AG04450 (cell line): ENCODE results near the gene HADHB. TPM values are rescaled to one million over a fixed set of nuclear protein-coding genes. Genes with fewer than 3 reads are reported as not detected.

Experiments used
- CTCF ChIA-PET: fragments of 300-600, 350-600 bp; formaldehyde crosslinking; extraction: SDS; loops from one replicate; lab custom pipeline; 2022; ENCODE audit warnings: antibody characterized with exemption, inconsistent platforms; lab: Charles Lee
- POLR2A ChIA-PET: fragments of 350-600 bp; formaldehyde crosslinking; extraction: SDS; loops from one replicate; lab custom pipeline; 2021; ENCODE audit warnings: antibody characterized with exemption, inconsistent platforms; lab: Yijun Ruan, JAX
- DNase-seq: peaks from one replicate; pipeline ENCODE4 v3.0.0-alpha.2; 2011; ENCODE audit warnings: low read depth, low spot score
- H3K27ac ChIP-seq: one replicate; pipeline ENCODE4 v1.5.1; 2012; ENCODE audit warnings: low read depth, low read length, control low read depth
- H3K27me3 ChIP-seq: one replicate; pipeline ENCODE4 v1.6.0; 2012; ENCODE audit warnings: low read length; ENCODE audit not compliant: control insufficient read depth, insufficient read depth
- H3K4me3 ChIP-seq: 2 replicates; pipeline ENCODE4 v1.5.1; 2011; ENCODE audit warnings: mild to moderate bottlenecking, low read depth, low read length, control low read depth
- H3K9me3 ChIP-seq: 2 replicates; pipeline ENCODE4 v1.5.1; 2012; ENCODE audit warnings: low read length; ENCODE audit not compliant: control insufficient read depth, insufficient read depth
- polyA plus RNA-seq: library from polyadenylated mRNA; depleted of rRNA; stranded (reverse); fragments of >200 nt; gene quantifications from 2 replicates; pipeline ENCODE4 v1.2.3, GENCODE V29; 2011
- TF ChIP-seq, protein P1 (sequence below): IDR thresholded peaks from 2 replicates; pipeline ENCODE4 v1.5.1; 2011; ENCODE audit warnings: low read depth, low read length, control low read depth, inconsistent platforms

HADHB gene
- polyA plus RNA-seq, 1 experiment = 162 TPM

DNA sequence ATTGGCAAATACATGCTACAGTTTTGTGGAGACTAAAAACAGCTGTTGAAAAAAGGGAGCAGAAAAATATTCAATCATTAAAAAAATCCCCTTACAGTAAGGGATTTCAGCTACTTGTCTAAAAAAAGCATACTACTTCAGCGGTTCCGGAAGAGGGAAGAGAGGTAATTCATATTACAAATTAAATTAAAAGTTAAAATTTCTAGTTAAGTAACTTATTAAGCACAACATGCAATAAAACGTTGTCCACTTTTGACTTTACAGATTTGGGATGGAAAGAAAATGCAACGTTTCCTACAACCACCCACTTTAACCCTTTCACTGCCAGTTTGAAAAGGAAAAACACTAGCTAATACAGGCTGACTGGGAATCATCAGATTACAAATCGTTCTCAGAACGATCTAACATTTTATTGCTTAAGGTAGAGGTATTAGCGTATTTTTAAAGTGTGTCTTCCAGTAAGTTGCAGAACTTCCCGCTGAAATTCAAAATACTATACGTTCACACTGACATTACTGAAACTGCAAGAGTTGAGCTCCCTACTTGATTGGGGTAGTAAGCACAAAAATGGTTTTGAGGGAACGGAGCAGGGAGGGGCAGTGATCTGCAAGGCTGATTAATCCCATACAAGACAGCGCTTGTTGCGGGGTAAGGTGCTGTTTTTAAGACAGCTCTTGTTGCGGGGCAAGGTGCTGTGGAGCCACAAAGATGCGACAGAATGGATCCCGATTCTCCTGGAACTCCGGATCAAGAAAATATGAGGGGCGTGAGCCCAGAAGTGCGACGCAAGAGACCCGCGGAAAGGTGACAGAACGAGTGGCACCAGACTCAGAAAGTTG lies 1.1 kb upstream of the HADHB start:
- Histone ChIP-seq H3K27ac (no peak overlapping the region), H3K9me3 (no peaks in the 10 kb centered on the region; the same call in 1 of the 2 replicates), H3K27me3 (no peaks in the 10 kb centered on the region), H3K4me3 (peak overlapping the region; percentile 97)
- DNase-seq = no peak
- TF ChIP-seq, protein P1, sequence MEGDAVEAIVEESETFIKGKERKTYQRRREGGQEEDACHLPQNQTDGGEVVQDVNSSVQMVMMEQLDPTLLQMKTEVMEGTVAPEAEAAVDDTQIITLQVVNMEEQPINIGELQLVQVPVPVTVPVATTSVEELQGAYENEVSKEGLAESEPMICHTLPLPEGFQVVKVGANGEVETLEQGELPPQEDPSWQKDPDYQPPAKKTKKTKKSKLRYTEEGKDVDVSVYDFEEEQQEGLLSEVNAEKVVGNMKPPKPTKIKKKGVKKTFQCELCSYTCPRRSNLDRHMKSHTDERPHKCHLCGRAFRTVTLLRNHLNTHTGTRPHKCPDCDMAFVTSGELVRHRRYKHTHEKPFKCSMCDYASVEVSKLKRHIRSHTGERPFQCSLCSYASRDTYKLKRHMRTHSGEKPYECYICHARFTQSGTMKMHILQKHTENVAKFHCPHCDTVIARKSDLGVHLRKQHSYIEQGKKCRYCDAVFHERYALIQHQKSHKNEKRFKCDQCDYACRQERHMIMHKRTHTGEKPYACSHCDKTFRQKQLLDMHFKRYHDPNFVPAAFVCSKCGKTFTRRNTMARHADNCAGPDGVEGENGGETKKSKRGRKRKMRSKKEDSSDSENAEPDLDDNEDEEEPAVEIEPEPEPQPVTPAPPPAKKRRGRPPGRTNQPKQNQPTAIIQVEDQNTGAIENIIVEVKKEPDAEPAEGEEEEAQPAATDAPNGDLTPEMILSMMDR = no peak
- POLR2A ChIA-PET = interaction anchor here (0.9 to 2.3 kb wide), 4 partner anchors 40 to 180 kb away, joined by 3 to 10 read pairs (median 4); no protein-coding TSS in a partner anchor
- CTCF ChIA-PET = interaction anchor here (0.7 to 2.0 kb wide), 6 partner anchors 59 to 510 kb away, joined by 3 to 11 read pairs (median 4); no protein-coding TSS in a partner anchor

DNA sequence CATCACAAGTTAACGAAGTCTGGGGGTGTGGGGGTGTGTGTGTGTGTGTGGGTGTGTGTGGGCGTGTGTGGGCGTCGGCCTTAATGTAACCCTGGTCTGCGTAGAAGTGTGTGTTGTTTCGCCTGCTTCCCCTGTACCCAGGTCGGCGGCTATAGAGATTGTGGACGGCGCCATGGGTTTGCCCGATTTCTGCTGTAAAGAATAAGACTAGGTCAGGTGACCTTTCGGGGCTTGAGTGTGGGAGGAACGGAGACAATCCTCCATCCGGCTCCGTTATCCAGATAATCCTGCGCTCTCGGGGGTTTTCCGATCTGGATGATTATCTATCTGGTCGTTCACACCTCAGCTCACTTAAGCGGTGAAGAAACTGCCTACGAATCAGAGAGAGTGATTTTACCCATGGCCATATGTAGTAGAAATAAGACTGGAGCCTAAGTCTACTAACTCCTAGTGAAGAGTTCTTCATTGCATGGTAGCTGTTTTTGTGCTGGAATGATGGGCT lies 543 bp downstream of the HADHB start:
- H3K27ac ChIP-seq = no peak overlapping the region
- H3K27me3 ChIP-seq = no peaks in the 10 kb centered on the region
- ChIA-PET CTCF (interaction anchor here (0.5 to 0.8 kb wide), 2 partner anchors 86 to 127 kb away, joined by 3 read pairs; no protein-coding TSS in a partner anchor), POLR2A (interaction anchor here (1.2 to 2.3 kb wide), 3 partner anchors 55 to 100 kb away, joined by 4 to 10 read pairs (median 6); partner anchors contain the start of gene SELENOI)
- no peak for DNase-seq
- H3K4me3 ChIP-seq = peak overlapping the region; percentile 97
- no peaks in the 10 kb centered on the region; the same call in 1 of the 2 replicates for H3K9me3 ChIP-seq
- TF ChIP-seq, protein P1 = no peak

DNA sequence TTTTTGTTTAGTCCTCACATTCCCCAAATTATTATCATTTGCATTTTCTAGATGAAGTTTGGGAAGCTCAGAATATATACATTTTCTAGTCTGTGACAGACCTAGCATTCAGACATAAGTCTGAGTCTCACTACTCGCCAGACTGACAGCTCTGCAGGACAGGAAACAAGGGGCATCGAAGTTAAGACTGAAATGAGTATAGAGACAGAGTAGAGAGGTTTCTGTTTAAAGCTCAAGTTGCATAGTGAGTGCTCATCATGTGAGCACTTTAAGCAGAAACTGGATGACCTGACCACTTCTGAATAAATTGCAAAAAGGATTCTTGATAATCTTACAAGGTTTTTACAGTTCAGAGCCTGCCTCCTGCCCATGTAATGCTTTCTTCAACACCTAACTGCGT lies 1.1 kb downstream of the HADHB start:
- TF ChIP-seq, protein P1 = no peak
- CTCF ChIA-PET = interaction anchor here (0.5 to 1.1 kb wide), 3 partner anchors 80 to 128 kb away, joined by 3 read pairs; no protein-coding TSS in a partner anchor
- H3K4me3 ChIP-seq = peak overlapping the region; percentile 97
- H3K27ac ChIP-seq = no peak overlapping the region
- no peaks in the 10 kb centered on the region for H3K27me3 ChIP-seq
- no peaks in the 10 kb centered on the region; the same call in 1 of the 2 replicates for H3K9me3 ChIP-seq
- DNase-seq = no peak
- POLR2A ChIA-PET = interaction anchor here (2.3 kb wide), 1 partner anchor 81 kb away, joined by 6 read pairs; no protein-coding TSS in a partner anchor

DNA sequence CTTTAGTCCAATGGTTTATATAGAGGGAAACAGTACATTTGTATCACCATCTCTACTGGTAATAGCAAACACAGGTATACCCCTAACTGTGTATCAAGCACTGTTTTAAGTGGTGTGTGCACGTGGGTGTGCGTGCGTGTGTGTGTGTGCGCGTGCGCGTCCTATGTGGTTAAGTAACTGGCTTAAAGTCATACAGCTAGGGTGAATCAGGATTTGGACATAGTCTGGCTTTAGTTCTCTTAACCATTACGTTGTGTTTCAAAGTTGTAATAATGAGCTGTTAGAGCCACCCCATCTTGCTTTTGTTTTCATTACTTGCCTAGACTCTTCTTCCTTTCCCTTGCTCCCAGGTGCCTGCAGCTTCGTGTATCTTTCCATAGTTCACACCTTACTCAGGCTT lies 2.1 kb downstream of the HADHB start:
- Histone ChIP-seq H3K9me3 (no peaks in the 10 kb centered on the region; the same call in 1 of the 2 replicates), H3K27me3 (no peaks in the 10 kb centered on the region), H3K4me3 (no peak overlapping the region), H3K27ac (no peak overlapping the region)
- POLR2A ChIA-PET = interaction anchor here (1.2 kb wide), 1 partner anchor 53 kb away, joined by 4 read pairs; no protein-coding TSS in a partner anchor
- TF ChIP-seq, protein P1 = no peak
- peak; percentile 18 for DNase-seq
- CTCF ChIA-PET = interaction anchor here (1.1 to 1.3 kb wide), 2 partner anchors 79 to 83 kb away, joined by 3 to 9 read pairs; no protein-coding TSS in a partner anchor
